Posterior cingulate gyrus (tissue), 11 donors: ENCODE data around the gene SERAC1.
"Not testable (repeated sequence)": the region's sequence is repeated elsewhere in the genome, so short reads cannot be mapped to it uniquely, and the experiment has no call there.

Source experiments
- DNase-seq, 10 donors: peaks; one replicate each; pipeline versions ENCODE4 v3.0.0 to v3.0.0-alpha.2; 2020 to 2021; ENCODE audit warnings: mixed read lengths in 3 of 10
- intact Hi-C: fragments of 100-400 bp; cut with DNase I; formaldehyde crosslinking; loops from one replicate; pipeline ENCODE4 v1.15.1; 2023

The SERAC1 gene

GRCh38 chr6:158175111-158175510, 7.0 kb upstream of the SERAC1 start:
- intact Hi-C loops, result no loop called here
- no peak for DNase-seq

GRCh38 chr6:158174514-158174913, 6.5 kb upstream of the SERAC1 start:
- no peak for DNase-seq
- intact Hi-C loops, result no loop called here

GRCh38 chr6:158174024-158174423, 6.0 kb upstream of the SERAC1 start:
- DNase-seq, result no peak
- intact Hi-C loops, result no loop called here

- intact Hi-C loops, result no loop called here
Measured at GRCh38 chr6:158172001-158172400, 3.9 kb upstream of the SERAC1 start.

GRCh38 chr6:158170656-158171081, 2.6 kb upstream of the SERAC1 start:
- DNase-seq, result no peak
- intact Hi-C loops, result no loop called here

More at GRCh38 chr6:158172001-158172400, 3.9 kb upstream of the SERAC1 start:
- DNase-seq, result no peak

GRCh38 chr6:158169634-158170033, 1.6 kb upstream of the SERAC1 start:
- intact Hi-C loops, DNase-seq: not testable (repeated sequence)

GRCh38 chr6:158165919-158166416, 2.1 kb downstream of the SERAC1 start:
- DNase-seq, result no peak
- intact Hi-C loops, result no loop called here

- DNase-seq, result no peak
- intact Hi-C loops, result no loop called here
Measured at GRCh38 chr6:158164579-158165170, 3.4 kb downstream of the SERAC1 start.

GRCh38 chr6:158161566-158162254, 6.4 kb downstream of the SERAC1 start:
- DNase-seq, result no peak
- intact Hi-C loops, result no loop called here

- intact Hi-C loops, result no loop called here
Measured at GRCh38 chr6:158160932-158161539, 7.0 kb downstream of the SERAC1 start.

GRCh38 chr6:158158748-158159147, 9.3 kb downstream of the SERAC1 start:
- intact Hi-C loops, result no loop called here
- DNase-seq, result no peak

More at GRCh38 chr6:158160932-158161539, 7.0 kb downstream of the SERAC1 start:
- no peak for DNase-seq

- intact Hi-C loops, result no loop called here
- no peak for DNase-seq
Measured at GRCh38 chr6:158158123-158158522, 9.9 kb downstream of the SERAC1 start.

- intact Hi-C loops, result no loop called here
- DNase-seq, result no peak
Measured at GRCh38 chr6:158157064-158157764, 10.8 kb downstream of the SERAC1 start.

- DNase-seq, result no peak
- intact Hi-C loops, result no loop called here
Measured at GRCh38 chr6:158154816-158155215, 13.2 kb downstream of the SERAC1 start.

GRCh38 chr6:158153576-158153975, 14.5 kb downstream of the SERAC1 start:
- intact Hi-C loops, result no loop called here
- no peak for DNase-seq

- intact Hi-C loops, result no loop called here
- no peak for DNase-seq
Measured at GRCh38 chr6:158152659-158153058, 15.4 kb downstream of the SERAC1 start.

- DNase-seq, intact Hi-C loops: not testable (repeated sequence)
Measured at GRCh38 chr6:158152025-158152424, 16.0 kb downstream of the SERAC1 start.

GRCh38 chr6:158150701-158151100, 17.4 kb downstream of the SERAC1 start:
- DNase-seq, result no peak
- intact Hi-C loops, result no loop called here

- intact Hi-C loops, result no loop called here
- DNase-seq, result no peak
Measured at GRCh38 chr6:158149641-158150040, 18.4 kb downstream of the SERAC1 start.

GRCh38 chr6:158143700-158144099, 24.4 kb downstream of the SERAC1 start:
- intact Hi-C loops, result no loop called here
- DNase-seq, result no peak

GRCh38 chr6:158142789-158143188, 25.3 kb downstream of the SERAC1 start:
- intact Hi-C loops, result no loop called here
- DNase-seq, result no peak
